KOPT-K1 (cell line): ENCODE measurements around the gene ZNF343.
"Not testable (repeated sequence)": the region's sequence is repeated elsewhere in the genome, so short reads cannot be mapped to it uniquely, and the experiment has no call there.

Experiments used
- H3K27ac ChIP-seq: fragments of 200-600 bp; sonication (generic); 2 replicates; pipeline ENCODE4 v1.5.1; 2016; ENCODE audit warnings: antibody characterized with exemption, mild to moderate bottlenecking, low read depth, low read length; ENCODE audit not compliant: poor library complexity, severe bottlenecking
- H3K36me3 ChIP-seq: fragments of 200-600 bp; sonication (generic); 2 replicates; pipeline ENCODE4 v1.5.1; 2017; ENCODE audit warnings: antibody characterized with exemption, mild to moderate bottlenecking, low read length, moderate library complexity; ENCODE audit not compliant: insufficient read depth
- H3K9me3 ChIP-seq: fragments of 200-600 bp; sonication (generic); 2 replicates; pipeline ENCODE4 v1.5.1; 2017; ENCODE audit warnings: antibody characterized with exemption, low read length, mild to moderate bottlenecking; ENCODE audit not compliant: insufficient read depth, poor library complexity, severe bottlenecking

Gene ZNF343

GRCh38 chr20:2526218-2526583 is 17.5 kb upstream of the ZNF343 start:
- not testable (repeated sequence) for H3K9me3 ChIP-seq, H3K27ac ChIP-seq

DNA sequence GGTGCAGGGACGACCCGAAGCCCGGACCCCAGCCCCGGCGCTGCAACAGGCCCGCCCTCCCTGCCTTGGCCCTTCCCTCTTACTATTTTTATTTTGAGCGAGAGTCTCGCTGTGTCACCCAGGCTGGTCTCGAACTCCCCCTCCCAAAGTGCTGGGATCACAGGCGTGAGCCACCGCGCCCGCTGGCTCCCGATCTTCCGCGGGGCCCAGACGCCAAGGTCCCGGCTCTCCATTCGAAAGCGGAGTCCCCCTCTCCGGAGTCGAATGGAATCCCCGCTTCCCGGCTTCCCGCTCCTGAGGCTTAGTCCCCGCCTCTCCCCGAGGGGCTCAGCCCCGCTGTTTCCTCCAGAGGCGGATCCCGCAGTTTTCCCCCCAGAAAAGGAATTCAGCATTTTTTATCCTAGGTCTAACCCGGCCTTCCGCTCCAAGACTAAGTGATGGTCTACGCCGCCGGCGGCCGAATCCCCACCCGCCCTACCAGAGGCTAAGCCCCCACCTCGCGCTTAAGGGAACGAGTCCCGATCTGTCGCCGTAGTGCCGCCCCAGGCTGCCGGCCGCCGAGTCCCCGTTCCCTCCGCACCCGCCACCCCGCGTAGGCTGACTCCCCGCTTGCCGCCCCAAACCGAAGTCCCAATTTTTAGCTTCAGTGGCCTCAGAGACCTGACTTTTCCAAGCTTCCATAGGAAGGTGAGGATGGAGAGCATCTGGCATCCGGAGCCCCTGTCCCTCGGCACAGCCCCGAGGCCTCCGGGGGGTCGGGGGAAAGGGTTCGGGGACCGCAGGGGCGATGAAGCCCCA is 16.2 kb upstream of the ZNF343 start:
- Histone ChIP-seq H3K27ac (peak overlapping the region; percentile 53), H3K9me3 (no peaks in the 10 kb centered on the region), H3K36me3 (no peaks in the 10 kb centered on the region)

More at GRCh38 chr20:2526218-2526583, 17.5 kb upstream of the ZNF343 start:
- not testable (repeated sequence) for H3K36me3 ChIP-seq

DNA sequence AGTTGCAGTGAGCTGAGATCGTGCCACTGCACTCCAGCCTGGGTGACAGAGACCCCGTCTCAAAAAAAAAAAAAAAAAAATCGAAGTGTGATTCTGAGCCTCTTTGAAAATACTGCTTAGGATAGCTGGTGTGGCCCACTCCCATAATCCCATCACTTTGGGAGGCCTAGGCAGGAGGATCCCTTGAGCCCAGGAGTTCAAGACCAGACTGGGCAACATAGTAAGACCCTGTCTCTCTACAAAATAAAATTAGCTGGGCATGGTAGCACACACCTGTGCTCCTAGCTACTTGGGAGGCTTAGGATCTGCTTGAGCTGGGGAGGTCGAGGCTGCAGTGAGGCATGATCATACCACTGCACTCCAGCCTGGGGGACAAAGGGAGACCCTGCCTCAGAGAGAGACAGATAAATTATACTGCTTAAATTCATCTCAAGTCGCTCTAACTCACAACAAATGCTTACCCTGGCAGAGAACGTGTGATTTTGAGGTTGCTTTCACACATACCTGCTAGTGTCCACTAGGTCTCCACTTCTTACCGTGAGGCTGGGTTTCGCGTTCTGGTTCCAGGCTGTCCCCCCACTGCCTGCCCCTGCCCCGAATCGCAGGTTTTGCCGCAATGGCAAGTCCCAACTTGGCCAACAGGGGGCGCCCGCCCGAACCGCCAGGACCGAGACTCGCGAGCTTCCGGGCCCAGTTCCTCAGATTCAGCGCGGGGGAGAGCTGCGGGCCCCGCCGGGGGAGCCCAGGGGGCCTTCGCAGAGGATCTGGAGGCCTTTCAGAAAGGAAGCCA is 15.4 kb upstream of the ZNF343 start:
- H3K27ac ChIP-seq = peak overlapping the region; percentile 53
- H3K9me3 ChIP-seq = no peaks in the 10 kb centered on the region
- H3K36me3 ChIP-seq = no peaks in the 10 kb centered on the region

GRCh38 chr20:2522826-2523429 is 14.2 kb upstream of the ZNF343 start:
- H3K27ac ChIP-seq, H3K36me3 ChIP-seq, H3K9me3 ChIP-seq: not testable (repeated sequence)

DNA sequence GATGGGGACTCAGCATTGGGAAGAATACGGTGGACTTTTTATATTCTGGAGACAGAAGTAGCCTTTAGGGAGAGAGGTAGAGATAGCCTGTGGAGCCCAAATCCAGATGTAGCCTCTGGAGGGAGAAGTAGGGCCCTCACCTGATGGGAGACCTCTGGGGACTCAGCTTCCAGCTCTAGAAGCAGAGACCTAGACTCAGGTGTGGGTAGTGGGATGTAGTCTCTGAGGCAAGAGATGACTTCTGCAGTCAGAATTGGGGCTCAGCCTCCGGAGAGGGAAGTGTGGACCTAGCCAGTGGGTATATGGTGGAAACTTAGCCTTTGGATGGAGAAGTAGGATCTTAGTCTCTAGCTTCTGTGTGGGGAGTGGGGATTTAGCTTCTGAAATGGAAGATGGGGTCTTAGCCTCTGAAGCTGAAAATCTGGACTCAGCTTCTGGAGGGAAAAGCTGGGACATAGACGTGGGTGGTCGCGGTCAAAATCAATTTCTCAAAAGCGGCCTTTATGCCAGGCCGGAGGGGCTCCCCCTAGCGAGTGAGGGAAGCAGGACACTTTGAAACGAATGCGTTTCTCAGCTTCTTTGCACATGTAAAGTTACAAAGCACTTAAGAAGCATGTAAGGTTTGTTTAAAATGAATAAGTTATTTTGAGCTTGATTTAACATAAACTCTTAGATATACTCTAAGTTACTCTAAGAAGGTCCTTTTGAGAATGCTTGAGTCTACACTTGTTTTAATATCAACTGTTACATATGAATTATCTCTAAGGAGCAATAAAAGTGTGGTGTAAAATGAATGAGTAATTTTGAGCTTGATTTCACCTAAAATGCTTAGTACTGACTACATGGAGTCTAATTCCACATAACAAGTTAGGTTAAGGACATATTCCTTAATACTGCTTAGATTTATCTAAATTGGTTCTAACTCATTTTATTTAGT is 12.9 kb upstream of the ZNF343 start:
- Histone ChIP-seq H3K27ac (no peak overlapping the region), H3K9me3 (no peaks in the 10 kb centered on the region), H3K36me3 (no peaks in the 10 kb centered on the region)

DNA sequence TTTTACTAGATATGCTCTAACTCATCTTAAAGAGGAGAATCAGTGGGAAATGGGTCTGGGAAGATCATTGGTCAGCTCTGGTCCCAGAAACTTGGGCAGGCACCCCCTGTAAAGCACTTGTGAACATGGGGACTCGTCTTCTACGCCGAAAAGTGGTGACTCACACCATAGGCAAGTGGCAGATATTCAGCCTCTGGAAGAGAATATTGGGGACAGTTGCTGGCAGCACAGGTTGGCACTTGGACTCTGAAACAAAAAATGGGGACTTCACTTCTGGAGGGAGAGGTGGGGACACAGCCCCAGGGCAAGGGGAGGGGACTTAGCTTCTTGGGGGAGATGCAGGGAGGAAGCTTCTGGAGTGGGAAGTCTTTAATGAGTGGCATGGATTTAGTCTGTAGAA is 11.9 kb upstream of the ZNF343 start:
- Histone ChIP-seq H3K9me3 (no peaks in the 10 kb centered on the region), H3K36me3 (no peaks in the 10 kb centered on the region), H3K27ac (no peak overlapping the region)

- Histone ChIP-seq H3K27ac (no peak overlapping the region), H3K9me3 (no peaks in the 10 kb centered on the region), H3K36me3 (no peaks in the 10 kb centered on the region)
Observed at GRCh38 chr20:2519115-2519809, 10.5 kb upstream of the ZNF343 start.

GRCh38 chr20:2518558-2518957 is 9.8 kb upstream of the ZNF343 start:
- no peaks in the 10 kb centered on the region for H3K36me3 ChIP-seq
- H3K27ac ChIP-seq = no peak overlapping the region
- H3K9me3 ChIP-seq = no peaks in the 10 kb centered on the region

DNA sequence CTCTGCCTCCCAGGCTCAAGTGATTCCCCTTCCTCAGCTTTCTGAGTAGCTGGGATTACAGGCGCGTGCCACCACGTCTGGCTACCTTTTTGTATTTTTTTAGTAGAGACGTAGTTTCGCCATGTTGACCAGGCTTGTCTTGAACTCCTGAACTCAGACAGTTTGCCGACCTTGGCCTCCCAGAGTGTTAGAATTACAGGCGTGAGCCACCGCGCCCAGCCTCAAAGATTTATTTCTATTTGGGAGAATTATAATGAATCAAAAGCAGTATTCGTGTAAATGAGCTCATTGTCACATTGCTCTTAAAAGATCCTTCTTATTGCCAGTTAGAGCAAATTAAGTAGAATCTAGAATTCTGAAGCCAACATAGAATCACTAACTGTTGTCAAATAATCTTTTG is 9.4 kb upstream of the ZNF343 start:
- no peaks in the 10 kb centered on the region for H3K36me3 ChIP-seq
- no peak overlapping the region for H3K27ac ChIP-seq

DNA sequence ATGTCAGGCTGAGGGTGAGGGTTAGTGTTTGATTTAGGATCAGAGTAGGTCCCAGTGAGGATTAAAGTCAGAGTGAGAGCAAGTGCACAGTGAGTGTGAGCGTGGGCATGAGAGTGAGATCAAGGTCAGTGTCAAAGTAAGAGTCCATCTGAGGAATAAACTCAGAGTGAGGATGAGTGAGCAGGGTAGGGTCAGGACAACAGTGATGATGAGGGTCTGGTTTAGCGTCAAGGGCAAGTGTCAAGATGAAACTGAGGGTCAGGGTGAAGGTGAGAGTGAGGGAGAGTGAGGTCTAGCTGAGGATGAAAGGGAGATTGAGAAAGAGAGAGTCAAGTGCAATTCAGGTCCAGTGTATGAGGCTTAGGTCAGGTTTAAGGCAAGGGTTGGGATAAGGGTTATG is 7.7 kb upstream of the ZNF343 start:
- Histone ChIP-seq H3K27ac (no peak overlapping the region), H3K36me3 (no peaks in the 10 kb centered on the region), H3K9me3 (no peaks in the 10 kb centered on the region)

More for the DNA sequence above, 9.4 kb upstream of the ZNF343 start:
- H3K9me3 ChIP-seq = no peaks in the 10 kb centered on the region

DNA sequence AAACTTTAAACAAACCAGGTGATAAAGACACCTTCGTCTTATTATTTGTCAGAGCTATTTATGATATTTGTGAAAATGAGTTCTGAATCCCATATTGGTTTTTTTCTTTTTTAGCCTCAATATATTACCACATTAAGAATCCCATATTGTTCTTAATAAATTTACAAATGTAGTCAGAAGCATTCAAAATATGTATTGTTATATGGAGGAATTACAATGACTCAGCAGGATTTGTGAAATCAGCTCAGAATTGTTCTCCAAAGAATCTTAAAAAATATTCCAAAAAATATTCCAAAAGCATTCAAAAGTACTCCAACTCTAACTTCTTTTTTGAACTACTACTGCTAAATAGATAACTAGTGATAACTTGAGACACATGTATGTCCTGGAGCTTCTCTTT is 6.5 kb upstream of the ZNF343 start:
- H3K36me3 ChIP-seq = no peaks in the 10 kb centered on the region
- H3K27ac ChIP-seq = no peak overlapping the region
- H3K9me3 ChIP-seq = no peaks in the 10 kb centered on the region

- no peaks in the 10 kb centered on the region for H3K36me3 ChIP-seq
- H3K27ac ChIP-seq = no peak overlapping the region
Observed at GRCh38 chr20:2509794-2510193, 1.1 kb upstream of the ZNF343 start.

DNA sequence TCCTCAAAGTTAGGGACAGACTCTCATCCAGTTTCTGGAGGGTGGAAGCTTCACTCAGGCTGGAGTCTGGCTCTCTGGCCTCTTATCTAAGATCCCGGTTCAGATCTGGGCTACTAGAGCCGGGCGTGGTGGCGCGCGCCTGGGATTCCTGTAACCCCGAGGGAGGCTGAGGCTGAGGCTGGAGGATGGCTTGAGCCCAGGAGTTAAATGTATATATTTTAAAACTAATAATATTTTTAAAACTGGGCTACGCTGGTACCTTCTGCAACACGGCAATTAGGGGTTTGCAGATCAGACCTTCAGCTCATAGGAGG is 710 bp upstream of the ZNF343 start:
- H3K36me3 ChIP-seq = no peaks in the 10 kb centered on the region
- H3K27ac ChIP-seq = peak overlapping the region; percentile 73
- H3K9me3 ChIP-seq = no peaks in the 10 kb centered on the region

More at GRCh38 chr20:2509794-2510193, 1.1 kb upstream of the ZNF343 start:
- no peaks in the 10 kb centered on the region for H3K9me3 ChIP-seq

DNA sequence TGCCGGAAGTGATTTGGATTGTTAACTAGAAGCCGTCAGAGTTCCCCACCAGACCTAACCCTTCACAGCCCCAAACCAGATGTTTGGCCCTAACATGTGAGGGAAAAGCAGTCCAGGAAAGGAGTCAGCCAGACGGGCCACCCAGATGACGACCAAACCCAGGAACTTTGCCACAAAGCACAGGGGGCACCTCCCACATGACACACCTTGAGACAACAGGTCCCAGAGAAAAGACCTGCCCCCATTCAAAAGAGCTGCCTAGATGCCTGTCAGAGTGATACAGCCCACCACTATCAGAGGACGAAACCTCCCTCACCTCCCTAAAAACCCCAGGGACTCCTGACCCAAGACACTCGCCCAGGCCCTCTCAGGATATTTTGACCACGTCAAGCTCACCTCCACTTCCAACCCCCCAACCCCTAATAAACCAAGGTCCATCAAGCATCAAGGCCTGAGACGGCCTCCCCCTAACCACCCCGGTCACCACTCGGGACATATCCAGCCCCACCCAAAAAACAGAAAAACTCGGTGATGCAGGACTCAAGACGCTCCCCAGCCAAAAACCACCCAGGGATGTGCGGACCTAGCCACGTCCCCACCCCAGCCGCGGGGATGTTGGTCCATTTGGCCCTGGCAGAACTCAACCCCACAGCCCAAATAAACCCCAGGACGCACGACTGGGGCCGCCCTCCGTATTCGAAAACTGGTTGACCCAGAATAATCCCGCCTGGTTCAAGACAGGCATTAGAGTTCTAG is 662 bp downstream of the ZNF343 start:
- Histone ChIP-seq H3K9me3 (no peaks in the 10 kb centered on the region), H3K36me3 (no peaks in the 10 kb centered on the region), H3K27ac (peak overlapping the region; percentile 73)
